C4-2B (cell line): ENCODE data around the gene TPCN2.

ENCODE experiments used
- CTCF ChIP-seq: fragments of 450-650 bp; conservative IDR thresholded peaks from 2 replicates; pipeline ENCODE4 v1.5.1; 2017; ENCODE audit warnings: mild to moderate bottlenecking
- ZFX ChIP-seq: fragments of 450-650 bp; IDR thresholded peaks from 2 replicates; pipeline ENCODE4 v1.6.1; 2017

- TF ChIP-seq CTCF (no peak), ZFX (no peak)
Measured at GRCh38 chr11:69060806-69061712, 12.3 kb downstream of the TPCN2 start.
